Esophagus muscularis mucosa (tissue), 4 donors: ENCODE measurements around the gene ETFA. TPM values are rescaled to one million over a fixed set of nuclear protein-coding genes. Genes with fewer than 3 reads are reported as not detected.
A peak's percentile ranks its signal among the peaks of the same experiment; 100 is the strongest.

Source experiments
- DNase-seq: peaks from one replicate; pipeline ENCODE4 v3.0.0-alpha.2; 2017; ENCODE audit errors: extremely low spot score
- H3K27ac ChIP-seq, 4 donors: fragments of 200-600 bp; sonication (generic); replicated peaks in 1 of 4; 1 replicate in 3 of 4; 2 replicates in 1 of 4; pipeline ENCODE4 v1.5.1; 2016 to 2019; ENCODE audit warnings: mild to moderate bottlenecking in 1 of 4
- H3K27me3 ChIP-seq, 4 donors: fragments of 200-600 bp; sonication (generic); one replicate each; pipeline versions ENCODE4 v1.5.1 to v1.6.0; 2016 to 2019
- H3K36me3 ChIP-seq, 4 donors: fragments of 200-600 bp; sonication (generic); one replicate each; pipeline ENCODE4 v1.5.1; 2016 to 2019
- H3K4me1 ChIP-seq, 4 donors: fragments of 200-600 bp; sonication (generic); one replicate each; pipeline ENCODE4 v1.5.1; 2016 to 2019
- H3K4me3 ChIP-seq, 4 donors: fragments of 200-600 bp; sonication (generic); 1 replicate in 2 of 4; 2 replicates in 2 of 4; pipeline ENCODE4 v1.5.1; 2016 to 2019; ENCODE audit warnings: mild to moderate bottlenecking in 4 of 4, moderate library complexity in 1 of 4
- H3K9me3 ChIP-seq, 4 donors: fragments of 200-600 bp; sonication (generic); 1 replicate in 3 of 4; 2 replicates in 1 of 4; pipeline ENCODE4 v1.5.1; 2016 to 2019
- EP300 ChIP-seq: sonication (generic); formaldehyde crosslinking; IDR thresholded peaks from one replicate; pipeline ENCODE4 v1.6.1; 2017; ENCODE audit warnings: antibody characterized with exemption
- POLR2A ChIP-seq: fragments of 450-650 bp; IDR thresholded peaks from one replicate; pipeline ENCODE4 v1.6.1; 2017; ENCODE audit warnings: antibody characterized with exemption, moderate library complexity, mild to moderate bottlenecking, low read depth
- POLR2AphosphoS5 ChIP-seq, 2 donors: sonication (generic); formaldehyde crosslinking; IDR thresholded peaks; one replicate each; pipeline ENCODE4 v1.6.1; 2017; ENCODE audit warnings: antibody characterized with exemption in 2 of 2
- WGBS: methylation state at CpG from one replicate; pipeline ENCODE4 v1.1.5; 2018; 5-methylcytosine and 5-hydroxymethylcytosine counted together
- intact Hi-C: fragments of 100-400 bp; cut with DNase I; formaldehyde crosslinking; loops from one replicate; pipeline ENCODE4 v1.15.1; 2023
- total RNA-seq, 4 donors: library from RNA; depleted of rRNA; stranded (reverse); fragments of >200 nt; gene quantifications; one replicate each; pipeline versions ENCODE4 v1.1.0 to v1.2.1, GENCODE V29; 2016
- TF ChIP-seq, protein P1 (sequence below), 3 experiments: fragments of 200-600 bp in 2 of 3; fragments of 450-650 bp in 1 of 3; sonication (generic) in 2 of 3; IDR thresholded peaks; one replicate each; pipeline ENCODE4 v1.5.1; 2017 to 2019; ENCODE audit warnings: antibody characterized with exemption in 3 of 3, mild to moderate bottlenecking in 2 of 3, moderate library complexity in 1 of 3

ETFA gene
- total RNA-seq, 4 donors from 2014 or later: 98.7 to 137 (median 130) TPM

DNA sequence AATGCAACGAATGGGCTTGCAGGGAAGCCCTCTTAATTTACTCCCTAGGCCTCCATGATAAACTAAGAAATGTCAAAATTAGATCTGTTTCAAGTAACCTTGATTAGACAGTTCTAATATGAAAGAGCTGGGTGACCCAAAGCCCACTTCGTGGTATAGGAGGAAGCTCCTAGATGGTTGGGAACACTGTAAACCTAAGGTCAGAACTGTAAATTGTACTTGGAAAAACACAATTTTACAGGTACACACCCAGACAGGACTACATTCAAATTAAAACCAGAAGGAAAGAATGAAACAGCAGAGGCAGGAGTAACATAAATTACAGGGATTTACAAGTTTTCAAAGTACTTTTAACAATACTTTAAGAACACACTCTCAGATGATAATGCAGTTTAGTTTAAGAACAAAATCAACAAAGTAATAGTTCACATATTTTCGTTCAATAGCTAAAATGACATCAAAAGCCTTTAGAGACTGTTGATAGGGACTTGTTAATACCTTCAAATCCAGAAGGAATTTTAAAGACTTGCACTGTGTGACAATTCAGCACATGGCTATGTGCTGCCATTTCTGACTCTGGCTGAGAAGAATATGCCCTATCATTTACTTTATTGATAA is 43.7 kb upstream of the ETFA start:
- no peak for DNase-seq
- no peaks in the 10 kb centered on the region for H3K27me3 ChIP-seq
- peaks cover 0 to 12% (median 4%) of the 10 kb centered on the region in 4 donors for H3K36me3 ChIP-seq
- 87% methylated on average over 3 of the region's 3 CpGs for WGBS
- no peaks in the 10 kb centered on the region for H3K4me1 ChIP-seq
- H3K27ac ChIP-seq: no peak overlapping the region
- H3K4me3 ChIP-seq: no peak overlapping the region
- intact Hi-C loops: no loop called here
- no peak for TF ChIP-seq POLR2A
- no peak for TF ChIP-seq POLR2AphosphoS5 (IDR thresholded peaks at IDR 0.05)
- TF ChIP-seq, protein P1, sequence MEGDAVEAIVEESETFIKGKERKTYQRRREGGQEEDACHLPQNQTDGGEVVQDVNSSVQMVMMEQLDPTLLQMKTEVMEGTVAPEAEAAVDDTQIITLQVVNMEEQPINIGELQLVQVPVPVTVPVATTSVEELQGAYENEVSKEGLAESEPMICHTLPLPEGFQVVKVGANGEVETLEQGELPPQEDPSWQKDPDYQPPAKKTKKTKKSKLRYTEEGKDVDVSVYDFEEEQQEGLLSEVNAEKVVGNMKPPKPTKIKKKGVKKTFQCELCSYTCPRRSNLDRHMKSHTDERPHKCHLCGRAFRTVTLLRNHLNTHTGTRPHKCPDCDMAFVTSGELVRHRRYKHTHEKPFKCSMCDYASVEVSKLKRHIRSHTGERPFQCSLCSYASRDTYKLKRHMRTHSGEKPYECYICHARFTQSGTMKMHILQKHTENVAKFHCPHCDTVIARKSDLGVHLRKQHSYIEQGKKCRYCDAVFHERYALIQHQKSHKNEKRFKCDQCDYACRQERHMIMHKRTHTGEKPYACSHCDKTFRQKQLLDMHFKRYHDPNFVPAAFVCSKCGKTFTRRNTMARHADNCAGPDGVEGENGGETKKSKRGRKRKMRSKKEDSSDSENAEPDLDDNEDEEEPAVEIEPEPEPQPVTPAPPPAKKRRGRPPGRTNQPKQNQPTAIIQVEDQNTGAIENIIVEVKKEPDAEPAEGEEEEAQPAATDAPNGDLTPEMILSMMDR (IDR thresholded peaks at IDR 0.05): no peak
- no peak for TF ChIP-seq EP300
- H3K9me3 ChIP-seq: no peaks in the 10 kb centered on the region

DNA sequence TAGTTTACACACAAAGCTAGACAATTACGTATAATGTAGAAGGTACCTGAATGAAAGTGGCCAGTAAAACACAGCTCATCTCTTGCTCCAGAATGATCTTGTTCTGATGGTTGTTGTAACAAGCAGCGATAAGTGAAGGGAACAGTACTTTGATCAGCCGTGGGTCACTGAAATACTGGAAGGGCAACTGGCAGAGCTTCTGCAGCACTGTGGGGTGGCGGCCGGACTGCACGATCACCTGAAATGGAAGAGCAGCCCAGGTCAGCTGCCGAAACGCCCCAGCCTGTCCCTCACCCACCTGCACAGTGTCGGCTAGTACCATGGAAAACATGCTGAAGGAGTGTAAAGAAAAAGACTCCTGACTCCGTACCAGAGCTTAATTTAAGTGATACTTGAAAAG is 42.6 kb upstream of the ETFA start:
- Histone ChIP-seq H3K36me3 (peaks cover 0 to 7% (median 2%) of the 10 kb centered on the region in 4 donors), H3K4me1 (no peaks in the 10 kb centered on the region), H3K4me3 (no peak overlapping the region), H3K27me3 (no peaks in the 10 kb centered on the region), H3K27ac (no peak overlapping the region), H3K9me3 (no peaks in the 10 kb centered on the region)
- intact Hi-C loops: no loop called here
- TF ChIP-seq POLR2AphosphoS5 (IDR thresholded peaks at IDR 0.05) (no peak), EP300 (no peak), POLR2A (no peak)
- TF ChIP-seq, protein P1 (IDR thresholded peaks at IDR 0.05): no peak
- DNase-seq: no peak
- WGBS: 89% methylated on average over 10 of the region's 10 CpGs

DNA sequence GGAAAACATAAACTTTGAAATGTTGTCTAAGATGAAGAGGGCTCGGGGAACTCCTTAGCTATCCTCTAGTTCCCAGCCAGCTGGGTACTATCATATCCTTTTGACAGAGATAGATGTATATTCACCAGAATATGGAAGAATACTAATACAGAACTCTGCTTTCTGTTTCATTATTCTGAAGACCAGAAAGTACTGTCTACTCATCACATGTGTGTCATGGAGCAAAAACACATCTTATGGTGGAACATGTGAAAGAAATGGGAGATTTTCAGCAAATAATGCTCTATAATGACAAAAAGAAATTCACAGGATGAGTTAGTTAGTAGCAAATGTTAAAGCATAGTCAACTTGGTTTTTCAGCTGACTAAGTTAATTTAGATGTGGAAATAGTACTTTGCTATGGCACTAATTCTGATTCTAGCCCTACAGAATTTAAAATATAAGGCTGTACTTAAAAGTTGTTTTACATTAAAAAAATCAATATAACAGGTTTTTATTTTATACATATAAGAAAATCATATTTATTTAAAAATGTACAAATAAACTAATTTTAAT is 41.8 kb upstream of the ETFA start:
- Histone ChIP-seq H3K4me1 (no peaks in the 10 kb centered on the region), H3K27ac (no peak overlapping the region), H3K27me3 (no peaks in the 10 kb centered on the region), H3K36me3 (peaks cover 0 to 4% (median 1%) of the 10 kb centered on the region in 4 donors), H3K4me3 (no peak overlapping the region), H3K9me3 (no peaks in the 10 kb centered on the region)
- DNase-seq: no peak
- TF ChIP-seq POLR2AphosphoS5 (IDR thresholded peaks at IDR 0.05) (no peak), EP300 (no peak)
- intact Hi-C loops: no loop called here
- 93% methylated on average over 1 of the region's 1 CpG for WGBS

DNA sequence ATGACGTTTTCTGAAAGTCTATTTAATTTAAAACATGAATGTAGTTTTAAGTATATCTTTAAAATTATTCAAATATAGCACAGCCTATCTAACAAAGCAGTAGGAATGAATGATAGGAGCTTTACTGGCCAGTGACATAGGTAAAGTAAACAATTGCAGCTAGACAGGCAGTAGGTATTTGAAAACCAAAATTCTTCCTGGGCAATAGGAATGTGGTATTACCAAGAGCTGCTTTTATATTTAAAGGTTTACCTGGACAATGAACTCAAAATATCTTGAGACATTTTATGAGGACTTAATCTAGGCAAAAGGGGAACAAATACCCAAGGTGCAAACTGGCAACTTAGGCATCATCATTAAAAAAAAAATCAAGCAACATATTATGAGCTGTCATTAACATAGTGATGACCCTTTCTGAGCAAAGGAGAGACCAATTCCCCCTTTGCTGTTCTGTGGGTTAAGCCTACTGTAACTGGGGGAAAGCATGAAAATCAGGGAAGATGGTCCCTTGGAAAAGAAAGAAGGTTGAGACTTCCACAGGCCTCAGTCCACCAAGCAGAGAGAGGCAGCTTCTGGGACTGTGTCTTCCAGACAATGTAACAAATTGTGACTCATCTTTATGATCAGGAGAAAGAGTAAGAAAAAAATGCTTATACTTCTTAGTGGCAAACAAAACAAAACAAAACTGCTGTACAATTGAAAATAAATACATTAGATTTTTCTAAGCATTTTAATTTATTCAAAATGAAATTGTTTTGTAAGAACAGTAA is 38.2 kb upstream of the ETFA start:
- DNase-seq: no peak
- no peak for TF ChIP-seq EP300
- TF ChIP-seq POLR2A: no peak
- TF ChIP-seq, protein P1 (IDR thresholded peaks at IDR 0.05): no peak
- no peak for TF ChIP-seq POLR2AphosphoS5 (IDR thresholded peaks at IDR 0.05)
- 97% methylated on average over 1 of the region's 1 CpG for WGBS

DNA sequence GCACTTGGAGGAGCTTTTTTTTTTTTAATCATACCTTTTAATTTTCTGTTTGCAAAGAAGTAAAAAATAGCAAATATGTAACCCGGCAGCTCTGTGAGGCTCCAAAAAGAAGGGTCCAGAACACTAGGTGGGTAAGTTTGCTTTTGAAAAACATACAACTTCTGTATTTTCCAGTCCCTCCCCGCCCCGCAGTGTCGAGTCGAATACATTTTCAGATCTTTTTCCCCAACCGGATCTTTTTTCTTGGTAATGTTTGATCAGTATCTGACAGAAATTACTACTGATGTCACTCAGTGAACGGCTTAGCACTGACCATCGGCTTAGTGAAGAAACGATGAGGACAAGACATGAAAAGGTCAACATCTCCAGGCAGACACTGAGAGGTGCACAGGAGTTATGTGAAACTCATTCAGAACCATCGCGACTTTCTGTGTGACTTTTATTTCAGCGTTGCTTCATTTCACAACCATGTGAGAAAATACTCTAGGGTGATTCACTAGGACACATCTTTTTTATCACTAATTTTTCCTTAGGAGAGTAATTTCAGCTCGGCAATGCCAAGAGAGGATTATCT is 36.3 kb upstream of the ETFA start:
- Histone ChIP-seq H3K36me3 (peaks cover 0 to 6% (median 3%) of the 10 kb centered on the region in 4 donors), H3K27ac (peak overlapping the region; percentile 48 to 75 (median 59)), H3K9me3 (no peaks in the 10 kb centered on the region), H3K4me1 (peaks cover 25 to 32% (median 29%) of the 10 kb centered on the region in 4 donors), H3K27me3 (peaks cover 0 to 52% (median 15%) of the 10 kb centered on the region in 4 donors), H3K4me3 (peak overlapping the region; percentile 58 to 67 (median 58))
- no peak for DNase-seq
- TF ChIP-seq POLR2A (no peak), POLR2AphosphoS5 (IDR thresholded peaks at IDR 0.05) (no peak), EP300 (no peak)
- intact Hi-C loops: no loop called here
- 82% methylated on average over 13 of the region's 13 CpGs for WGBS

More for the DNA sequence above, 38.2 kb upstream of the ETFA start:
- Histone ChIP-seq H3K4me3 (no peak overlapping the region), H3K27ac (no peak overlapping the region), H3K4me1 (peaks cover 19 to 25% (median 24%) of the 10 kb centered on the region in 4 donors), H3K36me3 (peaks cover 0 to 4% (median 0%) of the 10 kb centered on the region in 4 donors), H3K27me3 (peaks cover 0 to 35% (median 12%) of the 10 kb centered on the region in 4 donors), H3K9me3 (no peaks in the 10 kb centered on the region)
- intact Hi-C loops: no loop called here
